H1 (cell line): ENCODE data around the gene GREB1. TPM values are rescaled to one million over a fixed set of nuclear protein-coding genes. Genes with fewer than 3 reads are reported as not detected.

Source experiments
- CTCF ChIA-PET: fragments of 300-600 bp; sonication (Branson Sonifier 250); formaldehyde crosslinking; loops from one replicate; lab custom pipeline; 2021; ENCODE audit not compliant: partially characterized antibody; lab: Charles Lee
- POLR2A ChIA-PET: fragments of 300-600 bp; sonication (Branson Sonifier 250); formaldehyde crosslinking; loops from one replicate; lab custom pipeline; 2021; ENCODE audit warnings: inconsistent platforms; ENCODE audit not compliant: partially characterized antibody; lab: Charles Lee
- DNase-seq, 2 experiments: peaks; one replicate each; pipeline versions ENCODE4 v3.0.0 to v3.0.0-alpha.2; 2010 to 2022; ENCODE audit warnings: low spot score in 2 of 2, low read depth in 1 of 2, mixed read lengths in 1 of 2
- FAIRE-seq: peaks from 2 replicates; lab custom pipeline; 2011; peaks lifted over from hg19 to GRCh38; lab: Jason Lieb, UNC
- H2AFZ ChIP-seq: 2 replicates; pipeline ENCODE4 v1.8.1; 2012; ENCODE audit warnings: low read length, inconsistent platforms
- H2AK5ac ChIP-seq: 2 replicates; pipeline ENCODE4 v1.6.1; 2013; ENCODE audit warnings: low read depth, low read length
- H2BK120ac ChIP-seq: replicated peaks from 2 replicates; pipeline ENCODE3; 2013; ENCODE audit warnings: low read depth, low read length, inconsistent platforms
- H2BK12ac ChIP-seq: 2 replicates; pipeline ENCODE4 v1.6.1; 2013; ENCODE audit warnings: low read depth, low read length
- H2BK15ac ChIP-seq: 2 replicates; pipeline ENCODE4 v1.6.1; 2013; ENCODE audit warnings: low read length
- H2BK20ac ChIP-seq: 2 replicates; pipeline ENCODE4 v1.6.1; 2013; ENCODE audit warnings: low read length
- H2BK5ac ChIP-seq: 2 replicates; pipeline ENCODE4 v1.6.1; 2013; ENCODE audit warnings: low read depth, low read length
- H3K14ac ChIP-seq: 2 replicates; pipeline ENCODE4 v1.6.1; 2013; ENCODE audit warnings: inconsistent platforms; ENCODE audit not compliant: insufficient read length
- H3K18ac ChIP-seq: 2 replicates; pipeline ENCODE4 v1.6.1; 2013; ENCODE audit warnings: low read length; ENCODE audit errors: extremely low read depth
- H3K23ac ChIP-seq: 2 replicates; pipeline ENCODE4 v1.6.1; 2013; ENCODE audit warnings: inconsistent platforms; ENCODE audit not compliant: insufficient read length
- H3K23me2 ChIP-seq: 2 replicates; pipeline ENCODE4 v1.6.1; 2013; ENCODE audit warnings: low read depth, low read length
- H3K27ac ChIP-seq: 2 replicates; pipeline ENCODE4 v1.6.1; 2011; ENCODE audit warnings: low read depth, low read length, inconsistent platforms
- H3K27me3 ChIP-seq, 4 experiments: replicated peaks in 1 of 4; 1 replicate in 1 of 4; 2 replicates in 3 of 4; pipeline versions ENCODE4 v1.6.1 to v1.8.1; 2011 to 2013; ENCODE audit warnings: low read length in 3 of 4, mild to moderate bottlenecking in 3 of 4, inconsistent platforms in 2 of 4, mixed read lengths in 2 of 4, moderate library complexity in 1 of 4; ENCODE audit not compliant: control insufficient read depth in 3 of 4, insufficient read depth in 3 of 4; ENCODE audit errors: extremely low read depth in 1 of 4
- H3K36me3 ChIP-seq, 4 experiments: 2 replicates each; pipeline versions ENCODE4 v1.6.1 to v1.8.1; 2011 to 2013; ENCODE audit warnings: mild to moderate bottlenecking in 4 of 4, low read length in 3 of 4, moderate library complexity in 2 of 4, control low read depth in 1 of 4, inconsistent platforms in 1 of 4; ENCODE audit not compliant: insufficient read depth in 4 of 4, control insufficient read depth in 2 of 4
- H3K4ac ChIP-seq: replicated peaks from 2 replicates; pipeline ENCODE3; 2013; ENCODE audit warnings: low read length, low read depth, mixed read lengths, inconsistent platforms; ENCODE audit not compliant: insufficient read length
- H3K4me1 ChIP-seq, 4 experiments: replicated peaks in 1 of 4; 1 replicate in 1 of 4; 2 replicates in 3 of 4; pipeline versions ENCODE4 v1.6.1 to v1.8.1; 2011 to 2013; ENCODE audit warnings: low read length in 3 of 4, inconsistent platforms in 2 of 4, mixed read lengths in 1 of 4; ENCODE audit not compliant: insufficient read depth in 4 of 4, control insufficient read depth in 3 of 4
- H3K4me2 ChIP-seq, 2 experiments: 2 replicates each; pipeline versions ENCODE4 v1.6.1 to v1.8.1; 2011 to 2013; ENCODE audit warnings: low read depth in 2 of 2, low read length in 2 of 2, control low read depth in 1 of 2, inconsistent platforms in 1 of 2, mild to moderate bottlenecking in 1 of 2; ENCODE audit not compliant: insufficient read depth in 1 of 2
- H3K4me3 ChIP-seq, 4 experiments: fragments of 200-600, 300-600 bp in 1 of 4; sonication (generic), shearing (Covaris generic), sonication (Bioruptor Twin) in 1 of 4; 2 replicates each; pipeline versions ENCODE4 v1.5.1 to v1.8.1; 2011 to 2016; ENCODE audit warnings: low read length in 4 of 4, low read depth in 3 of 4, control low read depth in 2 of 4, inconsistent platforms in 2 of 4, mild to moderate bottlenecking in 2 of 4, mixed read lengths in 1 of 4, moderate library complexity in 1 of 4; ENCODE audit not compliant: insufficient read depth in 2 of 4; ENCODE audit errors: extremely low read depth in 1 of 4
- H3K56ac ChIP-seq: replicated peaks from 2 replicates; pipeline ENCODE3; 2013; ENCODE audit warnings: low read depth, mild to moderate bottlenecking, mixed read lengths, low read length, inconsistent platforms; ENCODE audit not compliant: insufficient read length
- H3K79me1 ChIP-seq: 2 replicates; pipeline ENCODE4 v1.6.1; 2013; ENCODE audit warnings: low read depth, low read length, control low read depth
- H3K79me2 ChIP-seq, 2 experiments: 2 replicates each; pipeline versions ENCODE4 v1.6.1 to v1.8.1; 2012 to 2013; ENCODE audit warnings: low read length in 2 of 2, mild to moderate bottlenecking in 2 of 2, inconsistent platforms in 1 of 2; ENCODE audit not compliant: insufficient read depth in 2 of 2, control insufficient read depth in 1 of 2
- H3K9ac ChIP-seq, 4 experiments: replicated peaks in 1 of 4; 1 replicate in 1 of 4; 2 replicates in 3 of 4; pipeline versions ENCODE4 v1.6.1 to v1.8.1; 2011 to 2013; ENCODE audit warnings: low read depth in 3 of 4, low read length in 3 of 4, control low read depth in 2 of 4, mild to moderate bottlenecking in 2 of 4, moderate library complexity in 2 of 4, inconsistent platforms in 1 of 4; ENCODE audit errors: extremely low read depth in 1 of 4
- H3K9me3 ChIP-seq, 2 experiments: 2 replicates each; pipeline versions ENCODE4 v1.6.1 to v1.8.1; 2012 to 2013; ENCODE audit warnings: mild to moderate bottlenecking in 2 of 2, moderate library complexity in 2 of 2, control low read depth in 1 of 2, inconsistent platforms in 1 of 2, low read depth in 1 of 2, low read length in 1 of 2, mixed read lengths in 1 of 2; ENCODE audit not compliant: insufficient read depth in 2 of 2
- H4K20me1 ChIP-seq, 2 experiments: replicated peaks in 1 of 2; 2 replicates each; pipeline versions ENCODE3 to v1.8.1; 2011 to 2013; ENCODE audit warnings: inconsistent platforms in 2 of 2, low read length in 2 of 2, mild to moderate bottlenecking in 1 of 2; ENCODE audit not compliant: insufficient read depth in 2 of 2, control insufficient read depth in 1 of 2
- H4K5ac ChIP-seq: 2 replicates; pipeline ENCODE4 v1.6.1; 2013; ENCODE audit warnings: low read length, low read depth, mixed read lengths, inconsistent platforms; ENCODE audit not compliant: insufficient read length
- H4K8ac ChIP-seq: 2 replicates; pipeline ENCODE4 v1.8.0; 2013; ENCODE audit warnings: mild to moderate bottlenecking, moderate library complexity, low read length, inconsistent platforms; ENCODE audit not compliant: insufficient read depth; ENCODE audit errors: extremely low read depth
- H4K91ac ChIP-seq: replicated peaks from 2 replicates; pipeline ENCODE3; 2013; ENCODE audit warnings: low read length, mixed read lengths, inconsistent platforms; ENCODE audit not compliant: insufficient read length
- BACH1 ChIP-seq: IDR thresholded peaks from 2 replicates; pipeline ENCODE4 v1.6.1; 2012; ENCODE audit warnings: low read length, improper control_type of control experiment
- EGR1 ChIP-seq: IDR thresholded peaks from 2 replicates; pipeline ENCODE4 v1.6.1; 2011; ENCODE audit warnings: low read depth, low read length, borderline replicate concordance
- GTF2F1 ChIP-seq: IDR thresholded peaks from 2 replicates; pipeline ENCODE4 v1.6.1; 2012; ENCODE audit warnings: low read depth, low read length, improper control_type of control experiment, borderline replicate concordance
- KDM4A ChIP-seq: IDR thresholded peaks from one replicate; pipeline ENCODE4 v1.7.1; 2012; ENCODE audit warnings: low read depth, mild to moderate bottlenecking, moderate library complexity, low read length, inconsistent platforms; ENCODE audit not compliant: severe bottlenecking
- MAX ChIP-seq: IDR thresholded peaks from 2 replicates; pipeline ENCODE4 v1.6.1; 2012; ENCODE audit warnings: inconsistent platforms
- POLR2A ChIP-seq, 2 experiments: IDR thresholded peaks; 1 replicate in 1 of 2; 2 replicates in 1 of 2; pipeline ENCODE4 v1.6.1; 2011; ENCODE audit warnings: low read depth in 2 of 2, low read length in 2 of 2, mild to moderate bottlenecking in 2 of 2; ENCODE audit errors: control extremely low read depth in 1 of 2
- POLR2AphosphoS5 ChIP-seq: IDR thresholded peaks from 2 replicates; pipeline ENCODE4 v1.6.1; 2011; ENCODE audit warnings: low read depth, low read length
- TEAD4 ChIP-seq: IDR thresholded peaks from 2 replicates; pipeline ENCODE4 v1.6.1; 2012; ENCODE audit warnings: low read depth, low read length, inconsistent platforms, mixed read lengths
- ZNF274 ChIP-seq: IDR thresholded peaks from 2 replicates; pipeline ENCODE4 v1.7.0; 2012; ENCODE audit warnings: low read length, borderline replicate concordance; ENCODE audit errors: extremely low read depth
- WGBS, 2 experiments: shearing (Covaris generic) in 1 of 2; methylation state at CpG; one replicate each; pipeline versions ENCODE4 v1.1.6 to v1.1.7; 2013 to 2015; ENCODE audit warnings: low lambda C conversion rate in 2 of 2, mixed read lengths in 2 of 2, inconsistent platforms in 1 of 2, low coverage in 1 of 2, missing lambda C conversion rate in 1 of 2; ENCODE audit not compliant: insufficient replicate concordance in 2 of 2, insufficient coverage in 1 of 2, insufficient read length in 1 of 2; ENCODE audit errors: extremely low coverage in 1 of 2, missing lambda C conversion rate in 1 of 2; 5-methylcytosine and 5-hydroxymethylcytosine counted together
- polyA plus RNA-seq, 7 experiments: library from polyadenylated mRNA; depleted of rRNA in 3 of 7; stranded (reverse) in 5 of 7; unstranded in 2 of 7; fragments of >200 nt in 5 of 7; fragments of 200-250 nt in 2 of 7; gene quantifications; 1 replicate in 5 of 7; 2 replicates in 1 of 7; 4 replicates in 1 of 7; pipeline versions ENCODE4 v1.2.1 to v1.2.3, GENCODE V29; 2011 to 2013; ENCODE audit warnings: missing spikeins in 2 of 7, mixed read lengths in 2 of 7
- total RNA-seq: library from RNA; stranded (reverse); fragmentation: NEBNext Ultra II Directional; extraction: Animal tissue kit (Norgen Biotek cat#: 25700); gene quantifications from 2 replicates; pipeline ENCODE4 v1.2.1, GENCODE V29; 2021

Gene GREB1
- total and polyA plus RNA-seq, 2 of the 8 experiments (the other 6 are each of a cell fraction or from before 2014, with no cell fraction given): 7.9 to 43.4 TPM

GRCh38 chr2:11687736-11688135, 153.9 kb downstream of the GREB1 start:
- Histone ChIP-seq H3K14ac (no peak overlapping the region), H3K9me3 (no peaks in the 10 kb centered on the region), H3K4ac (no peak overlapping the region), H3K79me2 (no peaks in the 10 kb centered on the region), H3K23me2 (no peaks in the 10 kb centered on the region), H4K91ac (no peak overlapping the region), H3K4me1 (peaks cover 0 to 3% (median 0%) of the 10 kb centered on the region in 4 experiments; a peak in 2 of 7 replicates), H3K27ac (no peak overlapping the region), H4K20me1 (no peaks in the 10 kb centered on the region), H2BK12ac (no peak overlapping the region), H3K56ac (no peak overlapping the region), H2AK5ac (no peak overlapping the region), H2BK15ac (no peak overlapping the region), H3K27me3 (peaks cover 0 to 2% (median 0%) of the 10 kb centered on the region in 4 experiments; a peak in 1 of 7 replicates), H2BK5ac (no peak overlapping the region), H4K8ac (no peak overlapping the region), H3K4me2 (peak overlapping the region; percentile 11 to 73; a peak in 2 of 4 replicates), H2BK20ac (no peak overlapping the region), H3K36me3 (no peaks in the 10 kb centered on the region), H2AFZ (no peak overlapping the region), H3K4me3 (peak overlapping the region in 1 of 4 experiments; percentile 49; a peak in 1 of 8 replicates), H4K5ac (no peak overlapping the region), H3K9ac (no peak overlapping the region), H3K18ac (no peak overlapping the region), H3K23ac (no peak overlapping the region), H2BK120ac (no peak overlapping the region), H3K79me1 (no peaks in the 10 kb centered on the region)
- POLR2A ChIA-PET: no interaction called here
- 78% methylated on average over 9 of the region's 9 CpGs; no CpG with 5 or more reads in 1 of the 2 experiments for WGBS, 2 experiments
- FAIRE-seq (no peak), DNase-seq (no peak)
- no peak for TF ChIP-seq POLR2AphosphoS5
- TF ChIP-seq TEAD4: no peak
- no peak for TF ChIP-seq POLR2A (IDR thresholded peaks at IDR 0.05; ENCODE audit: control extremely low read depth in 1 of 2, low read depth in 2 of 2, low read length in 2 of 2)
- TF ChIP-seq EGR1: no peak
- TF ChIP-seq KDM4A: no peak
- TF ChIP-seq GTF2F1: no peak
- no peak for TF ChIP-seq BACH1
- TF ChIP-seq ZNF274: no peak
- TF ChIP-seq MAX: no peak
- CTCF ChIA-PET: interaction anchor here (0.6 to 4.1 kb wide), 38 partner anchors 8 to 185 kb away, joined by 3 to 70 read pairs (median 4); partner anchors contain the start of genes GREB1 and LPIN1
